GM21786 (cell line): ENCODE data around the gene LEUTX.
"Not testable (repeated sequence)": the region's sequence is repeated elsewhere in the genome, so short reads cannot be mapped to it uniquely, and the experiment has no call there.

Experiments used
- ATAC-seq: cut with Tn5 transposase; IDR thresholded peaks from one replicate; pipeline ENCODE4 v1.9.1; 2021; ENCODE audit not compliant: unreplicated experiment

The LEUTX gene

GRCh38 chr19:39768786-39769185 is 9.9 kb upstream of the LEUTX start:
- ATAC-seq = no peak

GRCh38 chr19:39780894-39781293 is 2.2 kb downstream of the LEUTX start:
- ATAC-seq = no peak

DNA sequence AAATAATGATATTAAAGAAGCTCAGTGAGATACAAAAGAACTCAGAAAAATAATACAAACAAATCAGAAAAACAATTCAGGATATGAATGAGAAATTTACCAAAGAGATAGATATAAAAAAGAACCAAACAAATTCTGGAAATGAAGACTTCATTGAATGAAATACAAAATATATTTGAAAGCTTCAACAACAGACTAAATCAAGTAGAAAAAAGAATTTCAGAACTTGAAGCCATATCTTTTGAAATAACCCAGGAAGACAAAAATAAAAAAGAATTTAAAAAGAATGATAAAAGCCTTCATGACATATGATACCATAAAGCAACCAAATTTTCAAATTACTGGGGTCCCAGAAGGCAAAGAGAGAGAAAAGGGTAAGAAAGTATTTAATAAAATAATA is 9.6 kb downstream of the LEUTX start:
- ATAC-seq = no peak

DNA sequence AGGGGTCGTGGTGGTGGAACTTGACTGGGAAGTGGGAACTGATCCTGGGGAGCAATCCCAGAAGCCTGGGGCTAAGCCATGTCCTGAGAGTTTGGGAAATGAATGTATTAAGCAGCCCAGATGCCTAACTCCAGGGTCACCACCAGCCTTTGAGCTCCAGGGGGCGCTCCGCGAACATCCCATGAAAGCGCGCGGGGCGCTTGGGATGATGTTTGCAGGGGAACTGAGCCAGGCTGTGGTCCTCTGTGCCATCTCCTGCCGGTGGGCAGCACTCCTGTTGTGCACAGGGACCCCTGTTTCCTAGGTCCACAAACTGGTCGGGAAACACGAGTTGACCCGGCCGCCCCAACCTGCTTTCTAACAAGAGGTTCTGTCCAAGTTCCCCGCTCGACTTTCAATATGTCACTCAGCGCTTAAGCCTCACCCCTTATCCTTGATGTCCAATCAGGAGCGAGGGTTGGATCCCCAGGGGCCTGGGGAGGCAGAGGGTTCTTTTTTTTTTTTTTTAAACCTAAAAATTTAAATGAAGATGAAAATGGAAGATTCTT is 14.4 kb downstream of the LEUTX start:
- ATAC-seq = peak; percentile 58

GRCh38 chr19:39795001-39795400 is 16.3 kb downstream of the LEUTX start:
- no peak for ATAC-seq

DNA sequence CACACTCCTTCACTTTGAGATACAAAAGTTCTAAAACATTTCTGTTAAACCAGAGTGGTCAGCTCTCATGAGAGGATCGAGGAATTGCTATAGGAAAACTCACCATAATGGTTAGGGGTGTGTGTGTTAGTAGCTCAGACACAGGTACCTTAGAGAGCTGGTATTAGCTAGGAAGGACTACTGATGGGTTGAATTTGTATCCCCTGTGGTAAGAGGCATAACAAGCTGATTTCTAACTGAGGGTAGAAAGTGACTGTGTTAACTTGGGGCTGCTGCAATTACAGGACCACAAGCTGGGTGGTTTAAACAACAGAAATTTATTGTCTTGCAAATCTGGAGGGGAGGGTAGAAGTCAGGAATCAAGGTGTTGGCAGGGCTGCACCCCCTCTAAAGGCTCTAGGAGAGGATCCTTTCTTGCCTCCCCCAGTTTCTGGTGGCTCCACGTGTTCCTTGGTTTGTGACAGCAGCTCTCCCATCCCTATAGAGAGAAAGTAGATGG is 17.4 kb downstream of the LEUTX start:
- no peak for ATAC-seq

DNA sequence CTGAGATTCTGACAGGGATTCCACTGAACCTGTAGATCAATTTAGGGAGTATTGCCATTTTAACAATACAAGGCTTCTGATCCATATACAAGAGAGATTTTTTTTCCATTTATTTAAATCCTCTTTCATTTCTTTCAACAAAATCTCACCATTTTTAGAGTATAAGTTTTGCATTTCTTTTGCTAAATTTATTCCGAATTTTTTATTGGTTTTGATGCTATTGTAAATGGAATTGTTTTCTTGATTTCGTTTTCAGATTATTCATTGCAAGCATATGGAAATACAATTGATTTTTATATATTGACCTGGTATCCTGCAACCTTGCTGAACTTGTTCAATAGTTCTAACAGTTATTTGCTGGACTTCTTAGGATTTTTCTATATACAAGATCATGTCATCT is 18.4 kb downstream of the LEUTX start:
- ATAC-seq = no peak

GRCh38 chr19:39802958-39803357 is 24.3 kb downstream of the LEUTX start:
- no peak for ATAC-seq

DNA sequence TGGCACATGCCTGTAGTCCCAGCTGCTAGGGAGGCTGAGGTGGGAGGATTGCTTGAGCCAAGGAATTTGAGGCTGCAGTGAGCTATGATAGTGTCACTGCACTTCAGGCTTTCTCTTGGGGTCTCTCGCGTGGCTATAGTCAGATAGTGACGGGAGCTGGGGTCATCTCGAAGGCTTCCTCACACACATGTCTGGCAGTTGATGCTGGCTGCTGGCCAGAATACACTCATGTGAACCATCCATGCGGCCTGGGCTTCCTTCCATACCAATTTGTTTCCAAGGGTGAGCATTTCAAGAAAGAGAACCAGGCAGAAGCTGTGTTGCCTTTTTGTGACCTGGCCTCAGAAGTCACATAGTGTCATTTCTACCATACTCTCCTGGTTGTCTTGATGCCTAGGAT is 26.4 kb downstream of the LEUTX start:
- ATAC-seq = no peak

DNA sequence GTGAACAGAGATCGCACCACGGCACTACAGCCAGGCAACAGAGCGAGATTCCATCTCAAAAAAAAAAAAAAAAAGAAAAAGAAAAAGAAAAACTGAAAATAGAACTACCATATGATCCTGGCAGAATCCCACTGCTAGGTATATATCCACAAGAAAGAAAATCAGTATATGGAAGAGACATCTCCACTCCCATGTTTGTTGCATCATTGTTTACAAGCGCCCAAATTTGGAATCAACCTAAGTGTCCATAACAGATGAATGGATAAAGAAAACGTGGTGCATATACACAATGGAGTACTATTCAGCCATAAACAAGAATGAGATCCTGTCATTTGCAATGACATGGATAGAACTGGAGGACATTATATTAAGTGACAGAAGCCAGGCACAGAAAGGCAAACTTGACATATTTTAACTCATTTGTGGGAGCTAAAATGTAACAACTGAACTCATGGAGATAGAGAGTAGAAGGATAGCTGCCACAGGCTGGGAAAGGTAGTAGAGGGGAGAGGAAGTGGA is 29.3 kb downstream of the LEUTX start:
- no peak for ATAC-seq

DNA sequence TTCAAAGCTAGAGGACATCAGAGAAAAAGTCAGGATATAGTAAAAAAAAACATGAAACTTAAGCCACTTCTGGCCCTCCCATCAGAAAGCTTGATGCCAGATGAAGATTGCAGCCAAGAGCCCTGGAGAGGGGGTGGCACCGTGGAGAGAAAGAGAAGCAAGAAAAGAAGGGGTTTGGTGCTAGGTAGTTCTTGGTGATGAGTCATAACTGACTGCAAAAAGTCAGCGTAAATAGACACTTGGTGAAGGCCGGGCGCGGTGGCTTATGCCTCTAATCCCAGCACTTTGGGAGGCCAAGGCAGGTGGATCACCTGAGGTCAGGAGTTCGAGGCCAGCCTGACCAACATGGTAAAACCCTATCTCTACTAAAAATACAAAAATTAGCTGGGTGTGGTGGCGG is 30.0 kb downstream of the LEUTX start:
- ATAC-seq = not testable (repeated sequence)

DNA sequence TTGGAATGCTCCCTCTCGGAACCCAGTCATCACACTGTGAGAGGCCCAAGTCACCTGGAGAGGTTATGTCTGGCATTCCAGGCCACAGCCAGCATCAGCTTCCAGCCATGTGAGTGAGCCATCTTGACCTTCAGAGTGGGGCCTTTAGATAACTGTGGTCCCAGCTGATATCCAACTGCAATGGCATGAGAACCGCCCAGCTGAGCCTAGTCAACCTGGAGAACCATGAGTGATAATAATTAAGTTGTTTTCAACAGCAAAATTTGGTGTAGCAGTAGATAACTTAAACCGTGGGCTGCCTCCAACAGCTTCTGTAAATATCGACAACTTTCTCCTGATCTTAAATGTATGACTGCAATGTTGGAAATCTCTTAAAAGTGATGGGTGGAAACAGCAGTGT is 30.7 kb downstream of the LEUTX start:
- ATAC-seq = no peak

DNA sequence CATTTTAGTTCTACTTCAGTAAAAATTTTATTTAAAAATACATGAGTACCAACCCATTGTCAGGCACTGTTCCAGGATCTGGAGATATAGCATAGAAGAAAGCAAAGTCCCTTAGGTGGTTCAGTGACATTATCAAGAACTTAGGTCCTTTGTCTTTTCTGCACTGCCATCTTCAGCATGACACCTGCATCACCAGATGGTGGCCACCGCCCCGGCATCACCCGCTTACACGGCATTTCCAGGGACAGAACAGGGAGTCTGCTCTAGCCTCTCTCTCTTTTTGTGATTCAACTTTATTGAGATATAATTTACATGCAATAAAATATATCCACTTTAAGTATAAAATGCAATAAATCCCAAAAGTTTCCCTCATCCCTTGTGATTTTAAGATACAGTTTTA is 31.8 kb downstream of the LEUTX start:
- no peak for ATAC-seq

- no peak for ATAC-seq
These were observed 32.4 kb downstream of the LEUTX start for GRCh38 chr19:39811064-39811463.

- no peak for ATAC-seq
These were observed 34.8 kb downstream of the LEUTX start for GRCh38 chr19:39813264-39813993.

GRCh38 chr19:39814111-39814510 is 35.5 kb downstream of the LEUTX start:
- not testable (repeated sequence) for ATAC-seq

- ATAC-seq = no peak
These were observed 35.9 kb downstream of the LEUTX start for GRCh38 chr19:39814595-39814994.

DNA sequence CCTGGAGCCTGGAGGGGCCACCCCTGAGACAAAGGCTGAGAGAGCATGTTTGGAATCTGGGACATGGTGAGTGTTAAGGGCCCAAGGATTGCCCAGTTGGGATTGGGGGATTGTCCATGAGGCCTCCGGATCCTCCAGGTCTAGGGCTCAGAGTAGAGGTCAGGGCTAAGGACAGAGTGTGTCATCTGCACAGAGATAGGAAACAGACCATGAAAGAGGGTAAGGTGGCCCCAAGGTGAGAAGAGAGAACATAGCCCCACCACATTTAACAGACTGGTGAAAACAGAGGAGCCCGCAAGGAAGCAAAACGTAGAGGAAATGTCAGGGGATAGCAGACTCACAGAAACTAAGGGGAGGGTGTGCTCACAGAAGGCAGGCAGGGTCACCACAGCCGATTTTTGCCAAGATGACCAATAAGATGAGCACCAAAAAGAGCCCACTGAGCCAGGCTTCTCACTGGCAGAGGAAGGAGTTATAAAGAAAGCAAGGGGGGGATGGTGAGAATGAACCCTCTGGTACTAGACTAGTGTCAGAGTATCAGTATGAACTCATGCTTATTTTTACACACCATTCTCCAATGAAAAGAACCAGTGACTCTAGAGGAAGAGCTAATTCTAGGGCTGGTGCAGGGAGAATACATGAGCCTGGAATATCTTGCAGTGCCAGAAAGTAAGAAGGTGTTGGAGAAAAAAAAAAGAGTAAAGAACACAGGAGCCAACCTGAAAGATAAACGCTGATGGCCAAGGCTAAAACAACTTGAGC is 37.8 kb downstream of the LEUTX start:
- no peak for ATAC-seq

- ATAC-seq = no peak
These were observed 39.4 kb downstream of the LEUTX start for GRCh38 chr19:39817888-39818561.

GRCh38 chr19:39818626-39819097 is 40.0 kb downstream of the LEUTX start:
- ATAC-seq = peak; percentile 71

- no peak for ATAC-seq
These were observed 41.1 kb downstream of the LEUTX start for GRCh38 chr19:39819786-39820185.
